ENCODE measurements around the gene PJVK.

- TF ChIP-seq CTCF (IDR thresholded peaks at IDR 0.05; ENCODE audit: extremely low read depth in 1 of 2, insufficient read depth in 1 of 2, low read depth in 1 of 2, low read length in 2 of 2), result no peak
- no peak for TF ChIP-seq POLR2A (IDR thresholded peaks at IDR 0.05; ENCODE audit: low read depth, low read length)
- no peak for TF ChIP-seq EZH2 (IDR thresholded peaks at IDR 0.05; ENCODE audit: borderline replicate concordance, low read depth, low read length, severe bottlenecking)
- no peak for TF ChIP-seq POLR2AphosphoS5 (IDR thresholded peaks at IDR 0.05; ENCODE audit: insufficient read depth, low read depth, low read length)
- no peak for TF ChIP-seq JUN (IDR thresholded peaks at IDR 0.05; ENCODE audit: borderline replicate concordance, insufficient read depth, insufficient read length, low read depth)
- no peak for TF ChIP-seq GATA2 (IDR thresholded peaks at IDR 0.05; ENCODE audit: insufficient read depth, insufficient read length, low read depth, low read length)
- no peak for TF ChIP-seq MYC (IDR thresholded peaks at IDR 0.05; ENCODE audit: low read depth, low read length)
- no peak for TF ChIP-seq FOS (IDR thresholded peaks at IDR 0.05; ENCODE audit: borderline replicate concordance, insufficient read depth, low read length)
These were observed 49.2 kb upstream of the PJVK start for GRCh38 chr2:178401994-178402437.
